GM21447 (cell line): Measurements from ENCODE around the gene RALGAPA2.

Experiments used
- ATAC-seq: cut with Tn5 transposase; IDR thresholded peaks from one replicate; pipeline ENCODE4 v1.9.1; 2021; ENCODE audit not compliant: unreplicated experiment

RALGAPA2 gene

GRCh38 chr20:20685635-20686034, 26.8 kb downstream of the RALGAPA2 start:
- ATAC-seq, result no peak

GRCh38 chr20:20683481-20684321, 28.7 kb downstream of the RALGAPA2 start:
- ATAC-seq, result no peak

GRCh38 chr20:20683020-20683419, 29.4 kb downstream of the RALGAPA2 start:
- ATAC-seq, result no peak

GRCh38 chr20:20680991-20681508, 31.4 kb downstream of the RALGAPA2 start:
- ATAC-seq, result peak; percentile 40

- no peak for ATAC-seq
These were observed 33.1 kb downstream of the RALGAPA2 start for GRCh38 chr20:20679316-20679715.

- no peak for ATAC-seq
These were observed 35.3 kb downstream of the RALGAPA2 start for GRCh38 chr20:20677186-20677585.

- ATAC-seq, result peak; percentile 99
These were observed 43.8 kb downstream of the RALGAPA2 start for GRCh38 chr20:20668639-20669038.

GRCh38 chr20:20666359-20666758, 46.1 kb downstream of the RALGAPA2 start:
- no peak for ATAC-seq

GRCh38 chr20:20665606-20666332, 46.7 kb downstream of the RALGAPA2 start:
- no peak for ATAC-seq

- ATAC-seq, result peak; percentile 36
These were observed 47.5 kb downstream of the RALGAPA2 start for GRCh38 chr20:20664795-20665589.

GRCh38 chr20:20663841-20664240, 48.6 kb downstream of the RALGAPA2 start:
- no peak for ATAC-seq

- ATAC-seq, result no peak
These were observed 53.5 kb downstream of the RALGAPA2 start for GRCh38 chr20:20658871-20659431.

- ATAC-seq, result no peak
These were observed 54.3 kb downstream of the RALGAPA2 start for GRCh38 chr20:20658123-20658522.

GRCh38 chr20:20657092-20657491, 55.4 kb downstream of the RALGAPA2 start:
- ATAC-seq, result no peak

GRCh38 chr20:20655883-20656282, 56.6 kb downstream of the RALGAPA2 start:
- no peak for ATAC-seq

GRCh38 chr20:20649945-20650344, 62.5 kb downstream of the RALGAPA2 start:
- no peak for ATAC-seq

- no peak for ATAC-seq
These were observed 68.5 kb downstream of the RALGAPA2 start for GRCh38 chr20:20643927-20644326.

- no peak for ATAC-seq
These were observed 70.7 kb downstream of the RALGAPA2 start for GRCh38 chr20:20641783-20642182.

- ATAC-seq, result no peak
These were observed 73.6 kb downstream of the RALGAPA2 start for GRCh38 chr20:20638878-20639277.

- ATAC-seq, result no peak
These were observed 74.3 kb downstream of the RALGAPA2 start for GRCh38 chr20:20637998-20638725.
